HFFc6 (cell line): ENCODE measurements around the gene GRM4. TPM values are rescaled to one million over a fixed set of nuclear protein-coding genes. Genes with fewer than 3 reads are reported as not detected.

Experiments
- DNase-seq: peaks from one replicate; pipeline ENCODE4 v3.0.0-alpha.2; 2018
- H3K27ac Mint-ChIP-seq: 2 replicates; pipeline ENCODE4 v1.8.0; 2020; ENCODE audit warnings: mild to moderate bottlenecking, mixed read lengths
- H3K27me3 Mint-ChIP-seq: 2 replicates; pipeline ENCODE4 v1.8.0; 2021; ENCODE audit warnings: mild to moderate bottlenecking, moderate library complexity, mixed read lengths; ENCODE audit not compliant: insufficient read depth
- H3K36me3 Mint-ChIP-seq: 2 replicates; pipeline ENCODE4 v1.8.0; 2021; ENCODE audit warnings: low read depth, mixed read lengths
- H3K4me1 Mint-ChIP-seq: 2 replicates; pipeline ENCODE4 v1.8.0; 2020; ENCODE audit warnings: low read depth, mixed read lengths
- H3K4me3 Mint-ChIP-seq: 2 replicates; pipeline ENCODE4 v1.8.0; 2020; ENCODE audit warnings: mild to moderate bottlenecking, moderate library complexity, mixed read lengths
- H3K9me3 Mint-ChIP-seq: 2 replicates; pipeline ENCODE4 v1.8.0; 2020; ENCODE audit warnings: mild to moderate bottlenecking, mixed read lengths
- total RNA-seq, 6 experiments: library from RNA; stranded (reverse); fragmentation: NEBNext Ultra II Directional; extraction: Animal tissue kit (Norgen Biotek cat#: 25700); gene quantifications; 2 replicates in 1 of 6; 3 replicates in 5 of 6; pipeline ENCODE4 v1.2.3, GENCODE V29; 2021
- TF ChIP-seq, protein P1 (sequence below): fragments of 200-600 bp; sonication (generic); IDR thresholded peaks from 2 replicates; pipeline ENCODE4 v1.5.0; 2021; ENCODE audit warnings: antibody characterized with exemption, mild to moderate bottlenecking

Gene GRM4
- total RNA-seq, 6 experiments from 2014 or later = 0.12 to 0.14 TPM; not detected in 4

DNA sequence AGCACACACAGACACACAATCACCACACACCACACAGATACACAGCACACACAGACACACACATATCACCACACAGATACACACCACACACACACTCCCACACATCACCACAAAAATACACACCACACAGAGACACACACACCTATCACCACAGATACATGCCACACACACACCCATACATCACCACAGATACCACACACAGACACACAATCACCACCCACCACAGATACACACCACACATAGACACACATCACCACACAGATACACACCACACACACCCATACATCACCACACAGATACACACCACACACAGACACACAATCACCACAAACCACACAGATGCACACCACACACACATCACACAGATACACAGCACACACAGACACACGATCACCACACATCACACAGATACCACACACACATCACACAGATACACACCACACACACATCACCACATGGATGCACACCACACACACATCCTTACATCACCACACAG is 74.0 kb downstream of the GRM4 start:
- Mint-ChIP-seq H3K4me3 (no peak overlapping the region), H3K27ac (no peak overlapping the region), H3K36me3 (no peaks in the 10 kb centered on the region), H3K9me3 (no peaks in the 10 kb centered on the region), H3K27me3 (peaks cover 28% of the 10 kb centered on the region), H3K4me1 (no peaks in the 10 kb centered on the region)
- no peak for DNase-seq
- TF ChIP-seq, protein P1, sequence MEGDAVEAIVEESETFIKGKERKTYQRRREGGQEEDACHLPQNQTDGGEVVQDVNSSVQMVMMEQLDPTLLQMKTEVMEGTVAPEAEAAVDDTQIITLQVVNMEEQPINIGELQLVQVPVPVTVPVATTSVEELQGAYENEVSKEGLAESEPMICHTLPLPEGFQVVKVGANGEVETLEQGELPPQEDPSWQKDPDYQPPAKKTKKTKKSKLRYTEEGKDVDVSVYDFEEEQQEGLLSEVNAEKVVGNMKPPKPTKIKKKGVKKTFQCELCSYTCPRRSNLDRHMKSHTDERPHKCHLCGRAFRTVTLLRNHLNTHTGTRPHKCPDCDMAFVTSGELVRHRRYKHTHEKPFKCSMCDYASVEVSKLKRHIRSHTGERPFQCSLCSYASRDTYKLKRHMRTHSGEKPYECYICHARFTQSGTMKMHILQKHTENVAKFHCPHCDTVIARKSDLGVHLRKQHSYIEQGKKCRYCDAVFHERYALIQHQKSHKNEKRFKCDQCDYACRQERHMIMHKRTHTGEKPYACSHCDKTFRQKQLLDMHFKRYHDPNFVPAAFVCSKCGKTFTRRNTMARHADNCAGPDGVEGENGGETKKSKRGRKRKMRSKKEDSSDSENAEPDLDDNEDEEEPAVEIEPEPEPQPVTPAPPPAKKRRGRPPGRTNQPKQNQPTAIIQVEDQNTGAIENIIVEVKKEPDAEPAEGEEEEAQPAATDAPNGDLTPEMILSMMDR = no peak

DNA sequence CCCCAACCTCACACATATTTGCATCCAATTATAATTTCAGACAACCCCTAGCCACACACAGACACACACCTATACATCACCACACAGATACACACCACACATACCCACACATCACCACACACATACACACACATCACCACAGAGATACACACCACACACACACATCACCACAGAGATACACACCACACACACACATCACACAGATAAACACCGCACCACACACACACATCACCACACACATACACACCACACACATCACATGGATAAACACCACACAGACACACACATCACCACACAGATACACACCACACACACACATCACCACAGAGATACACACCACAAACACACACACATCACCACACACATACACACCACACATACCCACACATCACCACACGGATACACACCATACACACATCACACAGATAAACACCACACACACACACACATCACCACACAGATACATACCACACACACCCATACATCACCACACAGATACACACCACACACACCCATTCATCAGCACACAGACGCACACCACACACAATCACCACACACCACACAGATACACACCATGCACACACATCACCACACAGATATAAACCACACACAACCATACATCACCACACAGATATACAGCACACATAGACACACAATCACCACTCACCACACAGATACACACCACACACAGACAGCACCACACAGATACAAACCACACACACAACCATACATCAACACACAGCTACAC is 74.6 kb downstream of the GRM4 start:
- H3K36me3 Mint-ChIP-seq = no peaks in the 10 kb centered on the region
- H3K27me3 Mint-ChIP-seq = peaks cover 31% of the 10 kb centered on the region
- H3K4me1 Mint-ChIP-seq = no peaks in the 10 kb centered on the region
- TF ChIP-seq, protein P1 = no peak
- H3K9me3 Mint-ChIP-seq = no peaks in the 10 kb centered on the region
- DNase-seq = no peak
- no peak overlapping the region for H3K4me3 Mint-ChIP-seq
- H3K27ac Mint-ChIP-seq = no peak overlapping the region

- H3K4me3 Mint-ChIP-seq = no peak overlapping the region
- H3K4me1 Mint-ChIP-seq = no peaks in the 10 kb centered on the region
- no peaks in the 10 kb centered on the region for H3K36me3 Mint-ChIP-seq
- H3K9me3 Mint-ChIP-seq = no peaks in the 10 kb centered on the region
- TF ChIP-seq, protein P1 = no peak
- H3K27me3 Mint-ChIP-seq = peaks cover 29% of the 10 kb centered on the region
- H3K27ac Mint-ChIP-seq = no peak overlapping the region
- no peak for DNase-seq
Measured at GRCh38 chr6:34070315-34071135, 75.4 kb downstream of the GRM4 start.

GRCh38 chr6:34068462-34069044 is 77.3 kb downstream of the GRM4 start:
- Mint-ChIP-seq H3K27ac (no peak overlapping the region), H3K36me3 (no peaks in the 10 kb centered on the region), H3K9me3 (no peaks in the 10 kb centered on the region), H3K27me3 (peaks cover 35% of the 10 kb centered on the region), H3K4me3 (no peak overlapping the region), H3K4me1 (no peaks in the 10 kb centered on the region)
- DNase-seq = no peak
- TF ChIP-seq, protein P1 = no peak

DNA sequence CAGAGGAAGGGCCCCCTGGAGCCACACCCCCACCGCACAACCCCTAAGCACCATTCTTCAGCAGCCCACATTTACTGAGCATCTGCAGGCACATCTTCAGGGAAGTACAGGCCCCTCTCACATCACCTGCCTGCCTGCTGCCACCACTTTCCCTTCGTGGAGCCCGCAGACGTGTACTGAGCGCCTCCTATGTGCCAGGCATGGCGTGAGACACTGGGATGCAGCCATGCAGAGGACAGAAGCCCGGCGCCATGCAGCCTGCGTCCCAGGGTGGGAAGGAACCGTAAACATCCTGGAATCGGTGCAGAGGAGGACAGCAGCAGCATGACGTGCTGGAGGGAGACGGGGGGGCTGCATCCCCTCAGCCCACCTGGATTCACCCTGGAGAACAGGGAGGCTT is 78.1 kb downstream of the GRM4 start:
- DNase-seq = no peak
- Mint-ChIP-seq H3K4me3 (no peak overlapping the region), H3K9me3 (no peaks in the 10 kb centered on the region), H3K27ac (no peak overlapping the region), H3K36me3 (no peaks in the 10 kb centered on the region), H3K4me1 (no peaks in the 10 kb centered on the region), H3K27me3 (peaks cover 42% of the 10 kb centered on the region)
- TF ChIP-seq, protein P1 = peak; percentile 21; the same call in 1 of the 2 replicates
